GM15510 (cell line): ENCODE data around the gene FHIP1B.

Experiments
- POLR2A ChIP-seq: IDR thresholded peaks from 3 replicates; pipeline ENCODE4 v1.6.1; 2011; ENCODE audit warnings: borderline replicate concordance; ENCODE audit not compliant: insufficient read length; ENCODE audit errors: extremely low read depth

The FHIP1B gene

DNA sequence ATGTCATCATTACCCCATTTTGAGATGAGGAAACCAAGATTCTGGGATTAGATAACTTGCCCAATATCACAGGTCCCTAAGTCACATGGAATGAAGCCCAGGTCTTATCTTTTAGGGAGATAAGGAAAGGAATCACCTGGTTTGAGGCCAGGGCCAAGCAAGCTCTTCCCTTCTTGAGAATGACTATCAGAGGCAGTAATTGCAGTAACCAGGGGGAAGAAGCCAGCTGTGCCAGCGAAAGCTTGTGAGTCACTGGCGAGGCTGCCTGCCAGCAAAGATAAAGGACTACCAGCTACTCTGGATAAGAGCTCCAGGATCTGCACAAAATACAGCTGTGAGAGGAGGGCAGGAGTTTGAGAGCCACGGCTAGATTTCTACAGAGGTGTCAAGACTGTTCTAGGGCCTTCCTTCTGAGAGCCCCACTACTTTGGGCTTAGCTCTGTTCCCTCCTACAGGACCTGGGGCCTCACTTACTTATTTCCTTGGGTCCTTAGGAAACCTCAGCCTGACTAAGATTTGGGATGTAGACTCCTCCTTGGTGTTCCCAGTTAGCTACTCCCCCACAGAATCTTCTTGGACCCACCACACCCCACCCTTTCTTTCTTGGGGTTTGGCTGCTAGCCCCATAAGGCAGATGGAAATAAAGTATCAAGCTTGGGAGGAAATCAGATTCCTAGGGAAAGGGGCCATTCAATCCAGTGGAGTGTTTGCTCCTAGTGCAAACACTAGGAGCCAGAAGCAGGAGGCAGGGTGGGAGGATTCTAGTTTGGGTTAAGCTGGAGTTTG lies 15.5 kb upstream of the FHIP1B start:
- no peak for TF ChIP-seq POLR2A

DNA sequence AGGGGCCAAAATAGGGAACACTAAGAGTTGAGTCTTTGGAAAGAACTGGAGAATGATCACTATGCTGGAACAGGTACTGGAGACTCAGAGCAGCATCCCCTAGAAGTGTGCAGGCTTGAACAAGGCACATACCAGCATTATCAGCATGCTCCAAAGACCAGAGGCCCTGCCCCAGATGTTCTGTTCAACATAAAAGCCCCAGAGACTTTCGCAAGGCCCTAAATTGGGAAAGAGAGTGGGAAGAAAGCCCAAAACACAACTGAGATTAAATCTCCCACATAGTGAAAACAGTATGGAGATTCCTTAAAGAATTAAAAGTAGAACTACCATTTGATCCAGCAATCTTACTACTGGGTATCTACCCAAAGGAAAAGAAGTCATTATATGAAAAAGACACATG lies 13.8 kb upstream of the FHIP1B start:
- TF ChIP-seq POLR2A, result no peak

- no peak for TF ChIP-seq POLR2A
Measured at GRCh38 chr11:6245536-6245935, 11.1 kb upstream of the FHIP1B start.

- TF ChIP-seq POLR2A, result no peak
Measured at GRCh38 chr11:6241316-6241715, 6.9 kb upstream of the FHIP1B start.

GRCh38 chr11:6240781-6241180 lies 6.3 kb upstream of the FHIP1B start:
- TF ChIP-seq POLR2A, result no peak

DNA sequence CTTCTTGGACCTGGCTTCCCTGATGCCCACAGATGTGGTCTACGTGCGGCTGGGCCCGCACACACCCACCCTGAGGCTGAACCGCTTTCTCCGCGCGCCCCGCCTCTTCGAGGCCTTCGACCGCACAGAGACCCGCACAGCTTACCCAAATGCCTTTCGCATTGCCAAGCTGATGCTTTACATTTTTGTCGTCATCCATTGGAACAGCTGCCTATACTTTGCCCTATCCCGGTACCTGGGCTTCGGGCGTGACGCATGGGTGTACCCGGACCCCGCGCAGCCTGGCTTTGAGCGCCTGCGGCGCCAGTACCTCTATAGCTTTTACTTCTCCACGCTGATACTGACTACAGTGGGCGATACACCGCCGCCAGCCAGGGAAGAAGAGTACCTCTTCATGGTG lies 5.7 kb upstream of the FHIP1B start:
- no peak for TF ChIP-seq POLR2A

DNA sequence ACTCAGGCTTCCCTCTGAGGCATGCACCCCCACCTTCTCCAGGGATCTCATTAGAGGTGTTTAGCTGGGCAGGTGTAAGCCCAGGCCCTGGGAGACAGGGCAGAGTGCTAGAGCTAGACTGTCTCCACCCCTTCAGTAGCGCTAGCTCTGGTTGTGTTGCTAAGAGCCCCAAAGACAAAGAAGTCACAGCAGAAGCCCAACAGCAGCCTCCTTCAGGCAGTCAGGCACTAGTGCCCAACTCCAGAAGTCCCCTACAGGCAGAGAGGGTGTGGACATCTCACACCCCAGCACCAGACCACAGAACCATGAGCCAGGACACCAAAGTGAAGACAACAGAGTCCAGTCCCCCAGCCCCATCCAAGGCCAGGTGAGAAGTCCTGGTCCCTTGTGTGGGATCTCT lies 4.5 kb upstream of the FHIP1B start, which contains the start of gene CNGA4:
TSS of gene CNGA4 (plus strand) at position 188 of the 400 bp plus-strand sequence. CDS start at position 306, 118 bp downstream.
- TF ChIP-seq POLR2A, result no peak

- no peak for TF ChIP-seq POLR2A
Measured at GRCh38 chr11:6237761-6238302, 3.4 kb upstream of the FHIP1B start.

GRCh38 chr11:6237266-6237665 lies 2.8 kb upstream of the FHIP1B start:
- TF ChIP-seq POLR2A, result no peak

DNA sequence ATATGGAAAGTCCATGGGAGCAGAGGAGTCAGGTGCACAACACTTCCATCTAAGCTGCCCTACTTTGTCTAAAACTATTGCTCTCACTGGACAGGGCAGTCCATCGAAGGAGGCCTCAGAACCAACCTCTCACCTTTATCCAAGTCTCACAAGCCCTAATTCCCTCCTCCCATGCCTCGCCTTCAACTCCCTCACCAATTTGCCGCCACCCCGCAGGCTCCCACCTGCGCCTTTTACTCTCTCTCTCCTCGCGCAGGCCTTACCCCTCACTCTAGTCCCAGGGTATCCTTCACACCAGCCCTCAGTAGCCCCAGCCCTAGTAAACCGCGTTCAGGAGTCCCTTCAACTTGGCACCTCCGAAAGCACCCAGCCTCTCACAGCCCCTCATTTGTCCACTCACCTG lies 451 bp downstream of the FHIP1B start:
- no peak for TF ChIP-seq POLR2A

- no peak for TF ChIP-seq POLR2A
Measured at GRCh38 chr11:6232899-6233298, 1.5 kb downstream of the FHIP1B start.

DNA sequence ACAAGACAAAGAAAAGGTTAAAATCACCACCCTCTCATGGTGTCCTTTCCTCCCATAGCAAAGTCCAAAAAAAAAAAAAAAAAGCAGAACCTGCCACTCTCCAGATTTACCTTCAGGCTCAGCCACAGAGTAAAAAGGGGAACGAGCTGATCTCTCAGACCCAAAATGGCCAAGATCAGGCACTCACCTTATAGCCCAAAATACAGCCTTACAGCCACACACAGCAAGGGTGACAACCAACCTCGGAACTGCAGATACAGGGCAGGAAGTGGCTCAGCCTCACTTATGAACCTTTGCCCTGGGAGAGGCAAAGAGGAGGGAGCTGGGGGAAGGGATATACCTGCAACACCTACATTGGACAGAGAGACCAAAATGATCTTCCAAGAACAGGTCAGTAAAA lies 4.5 kb downstream of the FHIP1B start:
- TF ChIP-seq POLR2A, result no peak

DNA sequence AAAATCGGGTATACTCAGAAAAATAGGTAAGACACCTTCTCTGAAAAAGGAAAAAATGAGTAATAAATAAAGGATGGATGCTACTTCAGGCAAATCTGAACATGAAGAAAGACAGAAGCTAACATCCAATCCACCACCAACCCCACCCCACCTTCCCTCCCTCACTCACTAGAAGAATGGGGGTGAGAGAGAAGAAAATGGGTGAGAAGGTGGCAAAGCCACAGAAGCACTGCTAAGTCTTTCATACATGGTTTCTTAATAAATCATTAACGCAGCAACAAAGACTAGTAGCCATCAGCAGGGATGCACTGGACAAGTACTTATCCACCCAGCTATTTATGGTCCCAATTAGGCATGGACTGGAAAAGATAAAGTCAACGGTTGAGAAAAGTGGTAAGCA lies 5.9 kb downstream of the FHIP1B start:
- no peak for TF ChIP-seq POLR2A

GRCh38 chr11:6225896-6226295 lies 8.5 kb downstream of the FHIP1B start:
- no peak for TF ChIP-seq POLR2A

DNA sequence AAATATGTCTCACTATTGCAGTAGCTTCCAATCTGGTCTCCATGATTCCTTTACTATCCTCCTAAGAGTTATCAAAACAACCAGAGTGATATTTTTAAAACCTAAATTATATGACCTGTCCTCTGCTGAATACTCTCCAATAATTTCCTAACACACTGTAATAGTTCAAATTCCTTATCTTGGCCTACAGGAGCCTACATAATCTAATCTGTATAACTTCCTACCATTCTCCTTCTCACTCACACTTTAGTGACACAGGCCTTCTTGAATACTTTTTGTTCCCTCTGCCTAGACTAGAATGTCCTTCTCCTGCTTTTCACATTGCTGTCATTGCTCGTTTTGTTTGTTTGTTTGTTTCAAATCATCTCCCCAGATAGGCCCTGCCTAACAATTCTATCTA lies 9.4 kb downstream of the FHIP1B start:
- no peak for TF ChIP-seq POLR2A

GRCh38 chr11:6224421-6224820 lies 10.0 kb downstream of the FHIP1B start:
- no peak for TF ChIP-seq POLR2A
